ENCODE results near the gene SMIM33. TPM values are rescaled to one million over a fixed set of nuclear protein-coding genes. Genes with fewer than 3 reads are reported as not detected.

SMIM33 gene
- total and polyA plus RNA-seq, 2 donors (not counting 1 experiment from before 2014, with no cell fraction given), result not detected

DNA sequence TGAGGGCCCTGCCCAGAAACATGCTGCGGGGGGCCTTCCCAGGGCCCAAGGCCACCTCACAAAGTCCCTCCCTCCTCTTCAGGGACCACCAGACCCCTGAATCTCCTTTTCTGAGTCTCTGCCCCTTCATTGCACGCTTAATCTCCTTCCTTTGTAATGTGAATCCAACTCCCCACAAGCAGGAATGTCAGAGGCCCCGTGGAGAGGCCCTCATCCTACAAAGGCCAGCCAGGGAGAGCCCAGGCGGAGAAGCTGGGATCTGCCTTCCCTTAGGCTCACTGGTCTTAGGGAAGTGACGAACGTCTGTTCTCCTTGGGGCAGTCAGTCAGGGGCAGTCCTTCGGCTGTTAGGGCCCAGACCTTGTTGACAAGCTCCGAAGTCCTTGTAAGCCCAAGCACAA lies 2.3 kb downstream of the SMIM33 start:
- no peak overlapping the region for H3K27ac ChIP-seq (ENCODE audit: insufficient read depth, low read length)
- no peak for TF ChIP-seq EZH2 (IDR thresholded peaks at IDR 0.05; ENCODE audit: low read length, missing control alignments)
- TF ChIP-seq, protein P1, sequence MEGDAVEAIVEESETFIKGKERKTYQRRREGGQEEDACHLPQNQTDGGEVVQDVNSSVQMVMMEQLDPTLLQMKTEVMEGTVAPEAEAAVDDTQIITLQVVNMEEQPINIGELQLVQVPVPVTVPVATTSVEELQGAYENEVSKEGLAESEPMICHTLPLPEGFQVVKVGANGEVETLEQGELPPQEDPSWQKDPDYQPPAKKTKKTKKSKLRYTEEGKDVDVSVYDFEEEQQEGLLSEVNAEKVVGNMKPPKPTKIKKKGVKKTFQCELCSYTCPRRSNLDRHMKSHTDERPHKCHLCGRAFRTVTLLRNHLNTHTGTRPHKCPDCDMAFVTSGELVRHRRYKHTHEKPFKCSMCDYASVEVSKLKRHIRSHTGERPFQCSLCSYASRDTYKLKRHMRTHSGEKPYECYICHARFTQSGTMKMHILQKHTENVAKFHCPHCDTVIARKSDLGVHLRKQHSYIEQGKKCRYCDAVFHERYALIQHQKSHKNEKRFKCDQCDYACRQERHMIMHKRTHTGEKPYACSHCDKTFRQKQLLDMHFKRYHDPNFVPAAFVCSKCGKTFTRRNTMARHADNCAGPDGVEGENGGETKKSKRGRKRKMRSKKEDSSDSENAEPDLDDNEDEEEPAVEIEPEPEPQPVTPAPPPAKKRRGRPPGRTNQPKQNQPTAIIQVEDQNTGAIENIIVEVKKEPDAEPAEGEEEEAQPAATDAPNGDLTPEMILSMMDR (conservative IDR thresholded peaks at IDR 0.05 in 1 of 2, IDR thresholded peaks at IDR 0.05 in 1 of 2; ENCODE audit: low read depth in 1 of 2, low read length in 2 of 2), result no peak

DNA sequence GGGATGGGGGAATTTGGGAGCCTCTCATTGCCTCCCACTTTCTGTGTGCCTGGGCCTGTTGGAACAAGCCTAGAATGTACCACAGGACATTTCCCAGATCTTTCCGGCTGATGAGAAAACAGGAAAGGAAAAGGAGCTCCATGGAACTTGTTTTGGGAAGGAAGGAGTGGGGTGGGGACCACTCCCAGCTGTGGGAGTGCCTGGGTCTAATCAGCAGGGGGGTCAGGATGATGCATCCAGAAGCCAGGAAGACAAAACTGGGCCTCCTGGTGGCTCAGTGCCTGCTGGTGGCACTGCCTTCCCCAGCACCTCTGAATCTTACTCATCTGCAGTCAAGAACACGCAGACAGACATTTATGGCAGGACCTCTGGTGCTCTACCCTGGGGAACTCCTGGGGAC lies 2.8 kb downstream of the SMIM33 start:
- no peak overlapping the region for H3K4me3 ChIP-seq (replicated peaks in 1 of 4; ENCODE audit: control extremely low read depth in 1 of 4, insufficient read depth in 1 of 4, low read depth in 3 of 4, low read length in 4 of 4)
- no peak overlapping the region for H3K9ac ChIP-seq (ENCODE audit: insufficient read depth, low read length)
- no peaks in the 10 kb centered on the region for H3K79me2 ChIP-seq (ENCODE audit: control insufficient read depth, insufficient read depth, low read length)
- peaks cover 13% of the 10 kb centered on the region for H3K36me3 ChIP-seq (ENCODE audit: control insufficient read depth, insufficient read depth, low read length)
- no peak overlapping the region for H2AFZ ChIP-seq (ENCODE audit: low read length)
- no peak overlapping the region for H3K4me2 ChIP-seq (ENCODE audit: extremely low read depth, insufficient read depth, low read length)
- peaks cover 11% of the 10 kb centered on the region for H3K4me1 ChIP-seq (ENCODE audit: control insufficient read depth, extremely low read depth, insufficient read depth, low read length)
- no peak overlapping the region for H3K27ac ChIP-seq (ENCODE audit: insufficient read depth, low read length)
- TF ChIP-seq, protein P1 (conservative IDR thresholded peaks at IDR 0.05 in 1 of 2, IDR thresholded peaks at IDR 0.05 in 1 of 2; ENCODE audit: low read depth in 1 of 2, low read length in 2 of 2), result no peak
- TF ChIP-seq EZH2 (IDR thresholded peaks at IDR 0.05; ENCODE audit: low read length, missing control alignments), result no peak
- no peaks in the 10 kb centered on the region for H3K9me3 ChIP-seq (ENCODE audit: control insufficient read depth, insufficient read depth, low read depth, low read length)
- H3K27me3 ChIP-seq (ENCODE audit: control insufficient read depth, insufficient read depth, low read length), result no peaks in the 10 kb centered on the region
- H4K20me1 ChIP-seq (ENCODE audit: control insufficient read depth, extremely low read depth, insufficient read depth, low read length), result no peaks in the 10 kb centered on the region
- no peak for DNase-seq (ENCODE audit: low read depth in 2 of 2)

More for the DNA sequence above, 2.3 kb downstream of the SMIM33 start:
- no peaks in the 10 kb centered on the region for H3K9me3 ChIP-seq (ENCODE audit: control insufficient read depth, insufficient read depth, low read depth, low read length)
- H3K4me2 ChIP-seq (ENCODE audit: extremely low read depth, insufficient read depth, low read length), result no peak overlapping the region
- H2AFZ ChIP-seq (ENCODE audit: low read length), result no peak overlapping the region
- no peak overlapping the region for H3K9ac ChIP-seq (ENCODE audit: insufficient read depth, low read length)
- no peaks in the 10 kb centered on the region for H3K27me3 ChIP-seq (ENCODE audit: control insufficient read depth, insufficient read depth, low read length)
- no peaks in the 10 kb centered on the region for H4K20me1 ChIP-seq (ENCODE audit: control insufficient read depth, extremely low read depth, insufficient read depth, low read length)
- H3K36me3 ChIP-seq (ENCODE audit: control insufficient read depth, insufficient read depth, low read length), result peaks cover 12% of the 10 kb centered on the region
- peaks cover 11% of the 10 kb centered on the region for H3K4me1 ChIP-seq (ENCODE audit: control insufficient read depth, extremely low read depth, insufficient read depth, low read length)
- no peaks in the 10 kb centered on the region for H3K79me2 ChIP-seq (ENCODE audit: control insufficient read depth, insufficient read depth, low read length)
- no peak for DNase-seq (ENCODE audit: low read depth in 2 of 2)
- no peak overlapping the region for H3K4me3 ChIP-seq (replicated peaks in 1 of 4; ENCODE audit: control extremely low read depth in 1 of 4, insufficient read depth in 1 of 4, low read depth in 3 of 4, low read length in 4 of 4)

DNA sequence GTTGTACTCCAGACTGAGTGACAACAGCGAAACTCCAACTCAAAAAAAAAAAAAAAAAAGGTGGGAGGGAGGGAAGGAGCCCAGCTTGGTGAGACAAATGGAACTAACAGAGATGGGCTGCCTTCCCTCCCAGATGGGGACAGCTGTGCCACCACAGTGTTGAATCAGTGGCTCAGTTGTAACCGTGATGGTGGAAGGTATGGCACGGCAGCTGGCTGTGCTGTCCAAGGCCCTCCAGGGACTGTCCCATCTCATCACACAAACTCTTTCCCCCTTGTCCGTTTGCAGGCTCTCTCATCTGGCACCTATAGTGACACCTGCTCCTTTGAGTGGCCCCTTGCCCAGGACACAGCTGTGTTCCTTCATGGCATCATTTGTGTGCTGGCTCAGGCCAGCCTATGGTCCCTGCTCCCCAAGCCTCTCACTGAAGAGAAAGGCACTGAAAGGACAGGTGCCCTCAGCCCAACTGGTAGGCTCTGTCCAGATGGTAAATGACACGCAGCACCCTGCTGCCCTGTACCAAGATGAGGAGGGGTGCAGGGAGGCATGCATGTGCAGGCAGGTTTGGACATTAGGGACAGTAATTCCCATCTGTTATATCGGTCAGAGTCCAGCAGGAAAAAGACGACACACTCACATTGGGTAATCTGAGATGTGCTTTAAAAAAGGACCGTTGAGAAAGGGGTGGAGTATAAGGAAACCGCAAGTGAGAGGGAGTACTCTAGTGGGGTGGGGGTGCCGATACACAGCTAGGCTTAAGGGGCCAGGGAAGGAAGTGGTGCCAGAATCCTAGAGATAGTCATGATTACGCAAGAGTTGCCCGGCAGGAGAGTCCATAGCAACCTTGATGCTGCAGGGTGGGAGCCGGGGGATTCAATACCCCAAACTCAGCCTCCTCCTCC lies 4.3 kb downstream of the SMIM33 start:
- no peaks in the 10 kb centered on the region for H4K20me1 ChIP-seq (ENCODE audit: control insufficient read depth, extremely low read depth, insufficient read depth, low read length)
- DNase-seq (ENCODE audit: low read depth in 2 of 2), result peak; percentile 69 to 89
- H3K9ac ChIP-seq (ENCODE audit: insufficient read depth, low read length), result no peak overlapping the region
- peaks cover 15% of the 10 kb centered on the region for H3K36me3 ChIP-seq (ENCODE audit: control insufficient read depth, insufficient read depth, low read length)
- no peaks in the 10 kb centered on the region for H3K9me3 ChIP-seq (ENCODE audit: control insufficient read depth, insufficient read depth, low read depth, low read length)
- no peak for TF ChIP-seq EZH2 (IDR thresholded peaks at IDR 0.05; ENCODE audit: low read length, missing control alignments)
- TF ChIP-seq, protein P1 (conservative IDR thresholded peaks at IDR 0.05 in 1 of 2, IDR thresholded peaks at IDR 0.05 in 1 of 2; ENCODE audit: low read depth in 1 of 2, low read length in 2 of 2), result no peak
- H3K4me2 ChIP-seq (ENCODE audit: extremely low read depth, insufficient read depth, low read length), result no peak overlapping the region
- no peak overlapping the region for H3K4me3 ChIP-seq (replicated peaks in 1 of 4; ENCODE audit: control extremely low read depth in 1 of 4, insufficient read depth in 1 of 4, low read depth in 3 of 4, low read length in 4 of 4)
- H2AFZ ChIP-seq (ENCODE audit: low read length), result no peak overlapping the region
- peak overlapping the region; percentile 19 for H3K27ac ChIP-seq (ENCODE audit: insufficient read depth, low read length)
- no peaks in the 10 kb centered on the region for H3K79me2 ChIP-seq (ENCODE audit: control insufficient read depth, insufficient read depth, low read length)
- H3K4me1 ChIP-seq (ENCODE audit: control insufficient read depth, extremely low read depth, insufficient read depth, low read length), result peaks cover 11% of the 10 kb centered on the region
- no peaks in the 10 kb centered on the region for H3K27me3 ChIP-seq (ENCODE audit: control insufficient read depth, insufficient read depth, low read length)

Data from fibroblast of lung (primary cell).